HG02763 (cell line): ENCODE data around the gene DNAH7.
"Not testable (repeated sequence)": the region's sequence is repeated elsewhere in the genome, so short reads cannot be mapped to it uniquely, and the experiment has no call there.

Experiments
- ATAC-seq: cut with Tn5 transposase; IDR thresholded peaks from one replicate; pipeline ENCODE4 v1.9.1; 2021; ENCODE audit warnings: mild to moderate bottlenecking, moderate library complexity; ENCODE audit not compliant: unreplicated experiment

Gene DNAH7

DNA sequence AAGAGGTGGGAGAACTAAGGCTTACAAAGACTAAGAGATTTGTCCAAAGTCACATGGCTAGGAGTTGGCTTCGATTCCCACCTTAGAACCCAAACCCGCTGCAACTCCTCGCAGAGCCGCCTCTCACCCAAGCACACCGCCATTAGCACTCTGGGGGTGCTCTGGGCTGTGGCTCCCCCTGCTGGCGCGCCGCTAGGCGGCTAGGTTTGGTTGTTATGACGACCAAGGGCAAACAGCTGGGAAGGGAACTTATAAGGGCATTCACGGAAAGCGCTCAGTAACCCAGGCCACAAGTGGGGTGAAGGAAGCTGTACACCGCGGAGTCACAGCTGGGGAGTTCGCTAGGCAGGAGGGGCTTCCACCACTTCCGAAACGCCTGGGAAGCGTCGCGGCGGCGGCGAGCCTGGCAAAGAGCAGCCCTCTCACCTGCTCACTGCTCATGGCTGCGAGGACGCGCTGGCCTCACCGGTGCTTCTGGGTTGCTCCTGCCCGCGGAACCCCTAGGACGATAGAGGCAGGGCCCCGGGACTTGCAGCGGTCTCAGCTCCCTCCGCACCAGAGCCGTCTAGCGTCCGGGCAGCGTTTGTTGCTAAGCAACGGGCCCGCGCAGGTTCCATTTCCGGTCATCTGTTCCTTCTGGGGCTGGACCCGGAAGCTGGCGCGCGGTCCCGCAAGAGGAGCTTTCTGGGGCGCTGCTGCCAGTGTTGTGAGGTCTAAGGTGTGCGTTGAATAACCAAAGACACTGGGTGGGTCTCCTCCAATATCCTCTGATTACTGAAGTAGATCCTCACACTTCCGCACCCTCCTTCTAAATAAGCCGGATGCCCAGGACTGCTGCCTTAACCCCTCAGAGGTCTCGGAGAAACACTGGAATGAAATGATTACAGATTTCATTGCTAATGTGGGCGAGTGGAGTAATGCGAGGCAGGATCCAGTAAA is at the start of gene DNAH7:
DNAH7 (minus strand) TSS at position 567 of the 939 bp plus-strand sequence; CDS start at position 441, 126 bp downstream.
- peak; percentile 98 for ATAC-seq

DNA sequence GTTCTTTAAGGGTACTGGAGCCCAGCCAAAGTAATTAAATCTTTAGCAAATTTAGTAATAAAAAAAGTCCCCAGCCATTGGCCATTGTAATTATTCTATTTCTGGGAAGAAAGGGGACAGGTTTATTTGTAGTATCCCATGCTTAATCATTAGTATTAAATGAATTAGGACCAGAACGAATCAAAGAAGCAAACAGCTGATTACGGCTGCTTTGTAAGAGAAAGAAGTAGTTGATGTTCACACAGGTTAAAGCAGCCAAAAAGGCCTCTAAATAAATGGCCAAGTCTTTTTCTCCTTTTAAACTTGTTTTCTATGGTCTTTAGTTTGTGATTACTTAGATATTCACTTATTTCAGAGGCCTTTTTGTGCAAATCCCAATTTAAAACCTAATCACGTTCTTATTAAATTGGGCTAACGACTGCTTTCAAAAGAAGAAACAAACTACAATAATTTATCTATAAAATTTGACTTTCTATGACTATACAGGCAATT is 48.6 kb upstream of the DNAH7 start:
- no peak for ATAC-seq

DNA sequence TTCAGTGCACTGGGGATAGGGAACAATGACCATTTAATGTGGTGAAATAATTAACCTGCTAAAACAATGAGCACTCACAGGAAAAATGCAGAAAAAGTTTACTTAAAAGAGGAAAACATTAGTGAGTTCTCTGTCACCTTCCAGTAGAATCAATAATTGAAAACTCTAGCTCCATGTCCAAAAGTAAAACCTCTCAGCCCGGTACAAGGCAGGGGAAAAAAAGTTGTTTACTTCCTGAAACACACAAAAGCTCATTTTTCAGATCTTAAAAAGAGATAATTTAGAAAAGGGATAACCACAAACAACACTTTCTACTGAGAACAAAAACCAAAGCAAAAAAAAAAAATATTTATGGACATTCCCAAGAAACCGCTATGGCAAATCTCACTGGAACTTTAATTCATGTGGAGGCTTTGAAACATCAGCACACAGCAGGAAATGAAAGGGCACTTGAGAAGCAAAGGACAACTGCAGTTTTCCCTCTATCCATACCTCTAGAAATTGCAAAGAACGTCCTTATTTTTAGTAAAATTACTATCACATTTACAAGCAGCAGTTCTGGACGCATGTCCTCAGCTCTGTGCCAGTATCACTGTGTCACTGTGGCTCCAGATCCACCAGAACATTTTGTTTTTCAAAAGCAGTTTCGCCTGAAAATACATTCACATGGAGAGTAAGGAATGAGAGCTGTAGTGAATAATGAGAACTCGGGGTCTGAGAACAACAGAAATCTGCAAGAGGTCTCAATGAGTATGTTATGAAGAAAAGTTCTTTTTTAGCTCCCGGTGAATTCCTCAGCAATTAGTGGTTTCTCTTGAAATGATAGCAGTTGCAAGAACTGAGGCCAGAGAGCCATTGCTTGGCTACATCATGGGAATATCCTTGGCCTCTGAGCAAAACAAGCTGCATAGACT is 44.7 kb upstream of the DNAH7 start:
- no peak for ATAC-seq

DNA sequence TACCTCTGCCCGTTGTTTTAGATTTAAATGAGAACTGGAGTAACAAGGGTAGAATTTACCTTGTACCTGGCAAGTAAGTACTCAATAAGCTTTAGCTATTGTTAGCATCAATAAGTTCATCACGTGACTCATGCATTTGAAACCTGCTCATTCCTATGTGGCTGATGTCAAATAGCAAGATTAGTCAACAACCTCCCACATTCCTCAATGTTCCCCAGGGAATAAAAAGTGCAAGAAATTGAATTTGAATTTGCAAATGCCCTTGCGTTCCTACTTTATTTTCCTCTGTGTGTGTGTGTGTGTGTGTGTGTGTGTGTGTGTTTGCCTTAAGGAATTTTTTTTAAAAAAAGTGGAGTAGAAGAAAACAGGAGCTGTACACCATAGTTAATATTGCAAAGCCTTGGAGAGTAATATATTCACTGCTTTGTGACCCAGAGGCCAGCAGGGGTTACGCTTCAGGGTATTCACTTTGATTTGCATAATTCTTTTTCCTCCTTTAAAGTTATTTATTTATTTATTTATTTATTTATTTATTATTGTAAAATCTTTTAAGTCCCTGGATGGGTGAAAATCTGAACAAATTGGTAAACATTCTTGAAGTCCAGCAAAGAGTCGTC is 43.9 kb upstream of the DNAH7 start:
- no peak for ATAC-seq

DNA sequence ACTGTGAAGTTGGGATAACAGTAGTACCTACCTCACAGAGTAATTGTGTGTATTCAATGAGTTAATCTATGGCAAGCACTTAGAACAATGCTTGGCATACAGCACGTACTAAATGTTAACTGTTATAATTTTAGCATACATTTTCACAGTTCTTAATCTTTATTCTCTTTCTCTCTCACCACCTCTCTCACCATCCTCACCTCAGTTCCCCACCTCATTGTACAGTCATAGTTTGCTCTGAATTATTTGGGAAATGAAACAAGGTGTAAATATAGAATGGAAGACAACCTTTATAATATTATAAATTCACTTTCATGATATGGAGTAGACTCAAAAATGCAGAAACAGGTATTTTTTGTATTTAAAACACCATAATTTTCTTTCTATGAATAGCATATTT is 40.0 kb upstream of the DNAH7 start:
- no peak for ATAC-seq

DNA sequence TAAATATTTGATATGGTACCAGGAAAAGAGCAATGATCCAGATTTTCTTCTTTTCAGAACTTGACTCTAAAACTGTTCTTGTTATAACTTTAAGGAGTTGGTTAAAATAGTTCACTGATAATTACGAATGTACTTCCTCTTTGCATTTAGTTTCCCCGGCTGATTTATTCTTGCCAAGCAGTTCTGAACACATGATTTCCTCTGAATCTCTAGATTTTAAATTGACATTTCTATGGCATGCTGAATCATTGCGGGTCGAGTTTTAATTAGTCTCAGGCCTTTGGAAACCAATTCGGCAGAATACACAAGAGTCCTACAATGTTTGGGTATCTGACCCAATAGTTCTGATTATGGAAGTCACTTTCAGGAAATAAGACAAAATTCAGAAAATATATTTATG is 37.3 kb upstream of the DNAH7 start:
- ATAC-seq, result no peak

DNA sequence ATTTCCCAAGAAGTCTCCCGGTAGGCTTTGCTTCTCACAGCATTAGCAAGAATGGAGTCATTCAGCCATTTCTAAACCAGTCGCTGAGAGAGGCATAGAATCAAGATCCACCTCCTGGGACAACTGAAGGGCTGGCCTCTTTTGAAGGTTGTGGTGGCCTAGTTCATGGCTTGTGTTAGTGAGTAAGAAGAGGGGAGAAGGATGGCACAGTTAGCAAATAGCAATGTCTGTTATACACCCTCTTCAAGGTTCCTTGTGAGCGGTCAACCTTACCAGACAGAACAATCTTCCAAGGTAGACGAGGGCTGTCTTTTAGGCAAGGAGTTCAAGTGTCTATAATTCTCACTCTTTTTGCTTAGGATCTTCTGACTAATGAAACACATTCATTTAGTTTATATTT is 35.4 kb upstream of the DNAH7 start:
- no peak for ATAC-seq

DNA sequence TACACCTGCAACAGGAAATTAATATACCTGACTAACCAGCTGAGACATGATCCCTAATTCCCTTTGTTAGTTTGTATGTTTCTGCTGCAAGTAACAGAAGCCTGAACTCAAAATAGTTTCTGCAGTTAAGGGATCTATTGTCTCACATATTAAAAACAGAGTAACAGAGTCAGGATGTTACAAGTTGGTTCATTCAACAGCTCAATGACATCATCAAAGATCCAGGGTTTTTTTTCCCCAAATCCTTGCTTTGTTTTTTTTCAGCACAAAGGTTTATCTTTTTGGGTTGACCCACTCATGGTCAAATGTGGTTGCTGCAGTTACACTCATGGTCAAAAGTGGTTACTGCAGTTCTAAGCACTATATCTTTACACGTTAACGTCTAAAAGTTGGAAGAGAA is 35.0 kb upstream of the DNAH7 start:
- no peak for ATAC-seq

DNA sequence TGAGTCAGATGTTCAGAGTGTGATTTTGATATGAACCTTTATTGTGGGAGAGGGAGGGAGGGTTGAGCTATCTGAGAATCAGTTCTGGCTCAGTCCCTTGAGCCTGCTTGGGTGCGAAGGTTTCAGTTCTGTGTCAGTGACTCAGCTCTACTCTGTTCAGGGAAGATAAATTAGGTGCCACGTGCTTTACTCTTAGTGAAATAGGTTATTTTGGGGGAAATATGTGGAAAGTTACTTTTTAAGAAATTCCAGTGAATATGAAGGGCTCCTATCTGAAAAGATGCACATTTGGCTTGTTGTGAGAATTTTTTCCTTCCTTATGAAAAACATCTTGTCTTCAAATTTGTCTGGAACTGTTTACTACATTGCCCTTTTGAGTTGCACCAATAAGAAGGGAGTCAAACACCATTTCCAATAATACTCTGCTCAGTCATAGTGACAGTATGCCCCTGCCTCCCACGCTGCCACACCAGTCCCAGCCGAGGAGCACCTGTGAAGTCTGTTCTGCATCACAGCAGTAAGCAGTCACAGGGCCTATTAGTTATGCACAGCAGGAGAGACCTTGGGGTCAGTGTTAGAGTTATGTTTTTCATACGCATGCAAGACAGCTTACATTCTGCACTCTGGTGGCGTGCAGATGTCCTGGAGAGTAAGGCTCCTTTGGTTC is 32.8 kb upstream of the DNAH7 start:
- ATAC-seq, result peak; percentile 97

DNA sequence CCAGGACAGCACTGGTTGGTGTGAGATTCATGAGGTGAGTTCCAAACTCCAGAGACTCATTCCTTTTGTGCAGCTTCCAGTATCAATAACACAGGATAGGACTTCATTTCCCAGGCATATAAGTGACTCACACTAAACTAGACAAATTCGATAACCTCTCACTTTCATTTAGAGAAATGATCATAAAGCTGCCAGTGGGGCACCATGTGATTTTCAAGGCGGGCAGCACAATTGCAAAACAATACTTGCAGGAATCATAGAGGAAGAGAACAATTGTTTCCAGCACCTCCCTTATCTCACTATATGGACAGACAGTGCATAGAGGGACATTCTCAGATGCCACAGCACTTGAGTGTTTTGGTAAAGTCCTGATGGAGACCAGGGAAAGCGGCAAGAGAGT is 31.3 kb upstream of the DNAH7 start:
- no peak for ATAC-seq

DNA sequence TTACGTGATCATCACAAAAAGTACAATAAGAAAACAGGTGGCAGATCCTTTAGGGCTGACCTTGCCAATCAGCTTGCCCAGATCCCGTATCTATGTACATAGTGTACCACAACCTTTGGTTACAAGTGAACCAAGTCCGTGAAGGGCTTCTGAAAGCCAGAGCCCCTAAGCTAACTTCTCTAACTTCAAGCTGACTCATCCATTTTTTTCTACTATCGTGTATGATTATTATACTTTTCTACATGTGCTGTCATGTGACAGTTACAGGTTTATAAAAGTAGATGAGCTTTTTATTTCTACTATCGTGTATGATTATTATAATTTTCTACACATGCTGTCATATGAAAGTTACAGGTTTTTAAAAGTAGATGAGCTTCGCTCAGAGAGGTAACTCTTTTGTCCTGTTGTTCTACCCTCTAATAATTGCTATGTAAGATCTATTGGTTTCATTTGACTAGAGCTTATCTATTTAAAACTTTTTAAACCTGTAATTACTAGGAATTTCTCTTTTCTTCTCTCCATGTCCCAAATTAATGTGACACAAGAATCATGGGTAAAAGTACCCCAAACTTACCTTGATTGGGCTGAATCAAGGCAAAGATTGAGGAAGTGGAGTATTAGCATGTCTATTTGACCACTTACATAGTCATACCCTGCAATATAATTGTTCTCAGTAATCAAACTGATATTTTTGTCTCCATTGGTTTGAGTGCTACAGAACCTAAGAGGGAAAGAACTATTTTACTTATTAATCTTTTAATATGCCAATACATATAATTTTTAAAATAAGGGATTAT is 29.4 kb upstream of the DNAH7 start:
- no peak for ATAC-seq

DNA sequence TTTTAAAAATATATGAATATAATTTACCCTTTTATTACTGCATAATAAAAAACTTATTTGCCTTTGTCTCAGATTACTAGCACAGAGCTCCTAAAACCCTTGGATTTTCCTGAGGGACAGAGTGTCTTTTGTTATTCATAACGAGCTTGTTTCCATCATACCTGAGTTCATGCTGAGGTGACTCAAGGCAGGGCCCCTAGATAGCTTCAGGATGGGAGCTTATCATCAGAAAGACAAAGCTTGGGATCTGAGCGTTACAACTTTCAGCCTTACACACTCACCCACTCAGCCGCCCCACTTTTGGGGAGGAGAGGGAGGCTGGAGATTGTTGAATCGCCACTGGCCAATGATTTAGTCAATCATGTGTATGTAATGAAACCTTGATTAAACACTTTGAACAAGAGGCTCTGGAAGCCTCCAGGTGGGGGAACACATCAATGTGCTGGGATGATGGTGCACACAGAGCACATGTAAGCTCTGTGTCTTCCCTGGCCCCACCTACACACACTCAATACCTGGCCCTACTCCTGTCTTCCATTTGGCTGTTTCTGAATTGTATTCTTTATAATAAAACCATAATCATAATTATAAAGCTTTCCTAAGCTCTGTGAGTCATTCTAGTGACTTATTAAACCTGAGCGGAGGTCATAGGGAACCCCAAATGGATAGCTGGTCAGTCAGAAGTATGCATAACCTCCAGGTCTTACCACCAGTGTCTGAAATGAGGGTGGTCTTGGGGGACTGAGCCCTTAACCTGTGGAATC is 28.5 kb upstream of the DNAH7 start:
- no peak for ATAC-seq

DNA sequence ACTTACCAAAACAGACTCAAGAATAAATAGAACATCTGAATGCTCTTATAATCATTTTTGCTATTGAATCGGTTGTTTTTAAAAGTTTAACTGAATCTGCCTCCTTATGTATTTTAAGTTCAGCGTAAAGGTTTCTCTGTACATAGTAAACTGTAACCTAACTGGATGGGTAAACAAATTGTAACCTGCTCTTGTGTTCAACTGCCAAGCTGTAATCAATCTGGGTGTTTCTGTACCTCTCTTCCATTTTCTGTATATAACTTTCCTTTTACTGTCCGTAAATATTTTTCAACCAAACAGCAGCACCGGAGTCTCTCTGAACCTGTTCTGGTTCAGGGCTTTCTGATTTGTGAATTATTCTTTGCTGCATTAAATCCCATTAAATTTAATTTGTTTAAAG is 27.6 kb upstream of the DNAH7 start:
- no peak for ATAC-seq

DNA sequence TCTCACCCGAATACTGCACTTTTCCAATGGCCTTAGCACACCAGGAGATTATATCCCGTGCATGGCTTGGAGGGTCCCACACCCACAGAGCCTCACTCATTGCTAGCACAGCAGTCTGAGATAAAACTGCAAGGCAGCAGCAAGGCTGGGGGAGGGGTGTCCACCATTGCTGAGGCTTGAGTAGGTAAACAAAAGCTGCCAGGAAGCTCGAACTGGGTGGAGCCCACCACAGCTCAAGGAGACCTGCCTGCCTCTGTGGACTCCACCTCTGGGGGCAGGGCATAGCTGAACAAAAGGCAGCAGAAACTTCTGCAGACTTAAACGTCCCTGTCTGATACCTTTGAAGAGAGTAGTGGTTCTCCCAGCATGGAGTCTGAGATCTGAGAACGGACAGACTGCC is 20.8 kb upstream of the DNAH7 start:
- not testable (repeated sequence) for ATAC-seq

DNA sequence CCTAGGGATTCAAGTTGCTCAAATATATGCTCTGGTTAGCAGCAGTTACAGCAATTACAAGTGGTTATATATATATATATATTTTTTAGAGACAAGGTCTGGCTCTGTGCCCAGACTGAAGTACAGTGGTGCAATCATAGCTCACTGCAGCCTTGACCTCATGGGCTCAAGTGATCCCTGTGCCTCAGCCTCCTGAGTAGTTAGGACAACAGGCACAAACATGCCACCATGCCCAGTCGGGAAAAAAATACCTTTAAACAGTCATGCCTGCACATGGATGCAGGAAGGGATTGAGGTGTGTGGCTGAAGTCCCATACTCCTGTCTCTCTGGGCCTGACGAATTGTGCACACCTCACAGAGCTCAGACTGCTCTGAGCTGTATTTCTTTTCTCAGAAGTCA is 19.6 kb upstream of the DNAH7 start:
- no peak for ATAC-seq

DNA sequence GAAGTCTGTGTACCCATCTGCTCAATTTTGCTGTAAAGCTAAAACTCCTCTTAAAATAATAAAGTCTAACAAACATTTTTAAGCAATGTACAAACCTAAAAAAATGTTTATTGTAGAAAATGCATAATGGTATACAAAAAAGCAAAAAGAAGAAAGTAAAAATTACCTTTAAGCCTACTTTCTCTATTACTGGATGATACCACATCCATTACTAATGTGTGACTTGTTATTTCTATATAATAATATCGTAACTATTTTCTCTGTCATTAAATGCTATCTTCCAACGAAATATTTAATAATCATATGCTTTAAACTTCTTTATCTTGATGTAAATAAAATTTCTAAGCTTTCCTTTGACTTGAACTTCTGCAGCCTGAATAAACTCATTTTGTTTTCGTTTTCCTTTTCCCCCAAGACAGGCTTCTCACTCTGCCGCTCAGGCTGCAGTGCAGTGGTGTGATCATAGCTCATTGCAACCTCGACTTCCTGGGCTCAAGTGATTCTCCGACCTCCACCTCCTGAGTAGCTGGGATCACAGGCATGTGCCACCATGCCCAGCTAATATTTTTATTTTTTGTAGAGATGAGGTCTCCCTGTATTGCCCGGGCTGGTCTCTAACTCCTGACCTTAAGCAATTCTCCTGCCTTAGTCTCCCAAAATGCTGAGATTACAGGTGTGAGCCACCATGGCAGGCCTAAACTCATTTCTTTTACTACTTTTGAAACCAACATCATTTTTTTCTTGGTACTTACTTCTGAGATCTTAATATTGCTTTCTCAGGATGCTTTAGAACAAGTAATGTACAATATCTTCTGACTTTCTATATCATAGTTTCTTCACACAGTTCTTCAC is 18.1 kb upstream of the DNAH7 start:
- no peak for ATAC-seq

DNA sequence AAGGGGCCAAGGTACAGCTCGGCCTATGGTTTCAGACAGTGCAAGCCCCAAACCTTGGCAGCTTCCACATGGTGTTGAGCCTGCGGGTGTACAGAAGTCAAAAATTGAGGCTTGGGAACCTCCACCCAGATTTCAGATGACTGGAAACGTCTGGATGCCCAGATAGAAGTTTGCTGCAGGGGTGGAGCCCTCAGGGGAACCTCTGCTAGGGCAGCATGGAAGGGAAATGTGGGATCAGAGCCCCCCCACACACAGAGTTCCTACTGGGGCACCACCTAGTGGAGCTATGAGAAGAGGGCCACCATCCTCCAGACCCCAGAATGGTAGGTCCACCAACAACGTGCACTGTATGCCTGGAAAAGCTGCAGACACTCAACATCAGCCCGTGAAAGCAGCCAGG is 15.0 kb upstream of the DNAH7 start:
- no peak for ATAC-seq

DNA sequence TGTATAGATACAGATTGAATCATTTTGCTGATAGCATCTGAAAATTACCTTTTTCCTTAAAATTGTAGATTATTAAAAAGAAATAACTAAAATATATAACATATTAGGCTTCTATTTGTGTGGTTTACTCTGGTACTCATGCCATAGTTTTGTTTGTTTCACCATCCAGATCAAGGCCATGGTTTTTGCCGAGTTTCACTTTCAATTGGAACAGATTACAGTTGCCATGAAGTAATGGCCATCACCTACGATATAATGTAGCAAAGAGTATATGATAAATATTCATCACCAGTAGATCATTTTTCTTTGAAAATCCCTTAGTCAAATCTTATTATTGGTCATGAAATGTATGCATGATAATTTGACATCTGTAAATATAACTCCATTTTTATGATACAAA is 11.9 kb upstream of the DNAH7 start:
- ATAC-seq, result peak; percentile 62
